ENCODE data around the gene SLC35G6.
"Not testable (repeated sequence)": the region's sequence is repeated elsewhere in the genome, so short reads cannot be mapped to it uniquely, and the experiment has no call there.

Gene SLC35G6

DNA sequence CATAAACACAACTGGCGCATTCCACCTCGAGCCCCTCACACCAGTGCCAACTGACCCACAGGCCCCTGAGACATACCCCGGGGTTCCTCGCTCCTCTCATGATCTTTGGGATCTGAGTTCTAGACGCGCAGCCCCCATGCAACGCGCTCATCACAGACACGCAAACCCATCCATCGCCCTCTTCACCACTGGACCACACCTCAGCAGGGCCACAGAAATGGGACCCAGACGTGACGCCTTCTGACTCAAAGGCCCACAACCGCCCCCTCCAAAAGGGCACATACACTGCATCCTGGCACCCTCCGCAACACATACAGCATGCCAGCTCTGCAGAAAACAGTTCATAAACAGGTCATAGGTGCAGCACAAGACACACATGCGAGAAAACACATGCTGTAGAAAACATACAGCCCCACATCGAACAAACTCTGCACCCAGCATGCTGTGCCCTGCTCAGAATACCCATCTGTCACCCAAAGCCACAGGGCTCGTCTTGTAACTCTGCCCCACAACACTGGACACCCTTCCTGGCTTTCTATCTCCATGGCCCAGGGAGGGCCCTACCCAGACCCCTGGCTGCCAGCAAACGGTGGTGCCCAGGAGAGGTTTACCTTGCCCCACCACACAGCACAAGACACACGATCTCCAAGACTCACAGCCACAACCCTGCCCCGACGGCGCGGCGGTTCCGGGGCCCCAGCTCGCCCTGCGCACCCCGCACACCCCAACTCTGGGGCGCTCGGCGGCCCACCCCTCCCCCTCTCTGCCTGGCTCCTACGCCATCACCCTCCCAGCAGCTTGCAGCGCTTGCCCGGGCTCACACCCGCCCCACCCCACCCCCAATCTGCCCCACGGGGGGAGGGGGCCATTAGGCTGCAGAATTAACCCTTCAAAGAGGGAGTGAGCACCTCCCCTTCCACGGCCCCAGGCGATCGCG, 2.7 kb upstream of the SLC35G6 start:
- peak in 1 of 2 donors; percentile 34 for DNase-seq (ENCODE audit: low read depth in 2 of 2)

- DNase-seq (ENCODE audit: low read depth in 2 of 2), result peak in 1 of 2 donors; percentile 32
These were observed 1.8 kb upstream of the SLC35G6 start, which contains the start of gene ZBTB4 for GRCh38 chr17:7479213-7480088. ZBTB4 (minus strand) TSS chr17:7479631; CDS start chr17:7466801, 12,830 bp downstream.

DNA sequence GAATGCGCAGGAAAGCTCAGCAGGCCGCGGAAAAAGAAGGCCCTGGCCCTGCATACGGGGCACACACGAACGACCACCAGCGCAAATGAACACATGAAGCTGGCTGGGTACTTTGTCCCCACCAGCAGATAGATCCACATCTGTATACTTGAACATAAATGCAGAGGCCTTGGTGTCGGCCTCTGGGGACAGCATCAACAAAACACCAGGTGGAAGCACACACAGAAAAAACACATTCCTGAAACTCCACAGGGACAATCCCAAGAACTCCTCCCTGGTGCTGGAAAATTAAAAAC, 1.2 kb upstream of the SLC35G6 start:
- DNase-seq (ENCODE audit: low read depth in 2 of 2), result no peak

DNA sequence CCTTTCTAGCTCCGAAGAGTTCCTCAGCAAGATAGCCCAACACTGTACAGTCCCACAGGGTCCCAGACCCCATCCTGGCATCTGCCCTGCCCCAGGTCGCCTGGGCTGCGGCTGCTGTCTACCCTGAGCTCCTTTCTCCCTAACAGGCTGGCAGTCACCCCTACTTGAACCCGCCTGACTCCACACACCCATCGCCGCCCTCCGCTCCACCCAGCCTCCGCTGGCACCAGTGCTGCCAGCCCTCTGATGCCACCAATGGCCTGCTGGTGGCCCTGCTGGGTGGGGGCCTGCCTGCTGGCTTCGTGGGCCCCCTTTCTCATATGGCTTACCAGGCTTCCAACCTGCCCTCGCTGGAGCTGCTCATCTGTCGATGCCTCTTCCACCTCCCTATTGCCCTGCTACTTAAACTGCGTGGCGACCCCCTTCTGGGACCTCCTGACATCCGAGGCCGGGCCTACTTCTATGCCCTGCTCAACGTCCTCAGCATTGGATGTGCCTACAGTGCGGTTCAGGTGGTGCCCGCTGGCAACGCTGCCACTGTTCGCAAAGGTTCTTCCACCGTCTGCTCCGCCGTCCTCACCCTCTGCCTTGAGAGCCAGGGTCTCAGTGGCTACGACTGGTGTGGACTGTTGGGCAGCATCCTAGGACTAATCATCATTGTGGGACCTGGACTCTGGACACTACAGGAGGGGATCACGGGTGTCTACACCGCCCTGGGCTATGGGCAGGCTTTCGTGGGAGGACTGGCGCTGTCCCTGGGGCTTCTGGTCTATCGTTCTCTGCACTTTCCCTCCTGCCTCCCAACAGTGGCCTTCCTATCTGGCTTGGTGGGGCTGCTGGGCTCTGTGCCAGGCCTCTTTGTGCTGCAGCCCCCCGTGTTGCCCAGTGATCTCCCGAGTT, 846 bp downstream of the SLC35G6 start:
- DNase-seq (ENCODE audit: low read depth in 2 of 2), result not testable (repeated sequence)

- not testable (repeated sequence) for DNase-seq (ENCODE audit: low read depth in 2 of 2)
These were observed 1.5 kb downstream of the SLC35G6 start for GRCh38 chr17:7482742-7483088.

DNA sequence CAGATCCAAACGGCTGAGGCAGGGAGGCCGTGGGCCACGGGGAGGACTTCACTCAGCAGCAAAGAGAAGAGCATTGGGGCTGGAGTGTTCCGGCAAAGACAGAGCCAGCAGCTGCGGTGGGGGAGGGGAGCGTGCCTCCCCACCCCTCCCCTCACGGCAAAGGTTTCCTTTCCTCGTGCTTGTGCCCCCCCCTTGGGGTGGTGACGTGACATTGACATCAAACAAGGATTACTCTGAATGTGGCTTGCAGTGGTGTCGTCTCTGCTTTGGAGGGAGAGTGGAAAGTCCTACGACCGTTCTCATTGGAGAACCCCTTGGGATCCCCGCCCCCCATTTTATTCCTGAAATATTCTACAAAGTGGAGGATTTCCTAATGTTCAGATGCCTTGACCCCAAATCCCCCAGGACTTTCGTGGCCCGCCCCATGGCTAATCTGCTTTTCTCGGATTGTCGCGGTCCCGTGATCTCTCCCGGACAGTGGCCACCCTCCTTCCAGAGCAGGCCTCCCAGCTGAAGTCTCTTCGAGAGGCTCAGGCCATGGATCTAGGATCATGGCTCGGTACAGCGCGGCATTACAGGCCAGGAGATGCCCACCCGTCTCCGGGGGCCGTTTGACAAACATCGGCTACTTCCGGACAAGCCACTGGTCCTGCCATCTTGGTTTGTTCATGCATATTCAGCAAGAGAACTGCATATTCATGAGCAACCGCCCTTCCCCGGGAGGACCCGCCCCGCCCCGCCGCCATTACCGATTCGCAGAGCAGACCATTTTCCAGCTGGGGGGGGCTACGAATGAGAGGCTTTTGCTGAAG, 2.2 kb downstream of the SLC35G6 start:
- DNase-seq (ENCODE audit: low read depth in 2 of 2), result peak; percentile 89 to 90

DNA sequence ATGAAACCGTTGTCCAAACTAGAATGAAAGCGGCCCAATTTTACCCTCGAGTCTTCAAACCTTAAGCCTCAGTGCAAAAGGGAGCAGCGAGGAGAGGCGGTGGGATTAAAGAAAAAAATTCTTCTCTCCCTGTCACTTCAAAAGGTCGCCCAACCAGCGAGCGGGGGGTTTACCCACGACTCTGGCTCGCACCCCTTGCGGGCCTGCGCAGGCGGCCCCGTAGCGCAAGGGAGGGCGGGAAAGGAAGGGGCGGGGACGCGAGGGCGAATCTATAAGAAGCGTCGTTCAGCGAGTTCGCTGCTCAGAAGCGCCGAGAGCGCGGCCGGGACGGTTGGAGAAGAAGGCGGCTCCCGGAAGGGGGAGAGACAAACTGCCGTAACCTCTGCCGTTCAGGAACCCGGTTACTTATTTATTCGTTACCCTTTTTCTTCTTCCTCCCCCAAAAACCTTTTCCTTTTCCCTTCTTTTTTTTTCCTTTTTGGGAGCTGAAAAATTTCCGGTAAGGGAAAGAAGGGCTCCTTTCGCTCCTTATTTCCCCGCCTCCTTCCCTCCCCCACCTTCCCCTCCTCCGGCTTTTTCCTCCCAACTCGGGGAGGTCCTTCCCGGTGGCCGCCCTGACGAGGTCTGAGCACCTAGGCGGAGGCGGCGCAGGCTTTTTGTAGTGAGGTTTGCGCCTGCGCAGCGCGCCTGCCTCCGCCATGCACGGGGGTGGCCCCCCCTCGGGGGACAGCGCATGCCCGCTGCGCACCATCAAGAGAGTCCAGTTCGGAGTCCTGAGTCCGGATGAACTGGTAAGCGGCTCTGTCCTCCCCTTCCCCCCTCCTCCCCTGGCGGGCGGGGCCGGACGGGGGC, 3.0 kb downstream of the SLC35G6 start, which contains the start of gene POLR2A:
Gene POLR2A (plus strand): TSS at position 300 of the 852 bp plus-strand sequence.
- DNase-seq (ENCODE audit: low read depth in 2 of 2), result peak; percentile 94 to 95

DNA sequence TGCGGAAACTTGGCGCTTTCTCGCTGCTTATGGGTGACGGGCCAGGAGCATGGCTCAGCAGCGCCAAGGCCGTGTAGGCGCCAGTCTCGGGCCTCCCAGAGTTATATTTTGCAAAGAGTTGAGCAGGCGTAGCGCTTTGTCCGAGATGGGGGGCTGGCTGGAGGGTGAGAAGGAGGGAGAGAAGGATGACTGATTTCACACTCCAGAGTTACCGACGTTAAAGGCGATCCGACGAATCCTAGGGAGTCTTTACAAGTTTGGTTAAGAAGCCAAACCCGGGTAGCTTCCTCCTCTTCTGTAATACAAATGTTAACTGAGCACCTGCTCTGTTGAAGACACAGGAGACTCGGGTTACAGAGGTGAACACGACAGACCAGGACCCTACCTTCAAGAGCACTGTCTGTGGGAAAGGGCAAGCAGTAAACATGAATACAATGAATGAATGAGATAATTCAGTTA, 3.7 kb downstream of the SLC35G6 start:
- DNase-seq (ENCODE audit: low read depth in 2 of 2), result no peak

DNA sequence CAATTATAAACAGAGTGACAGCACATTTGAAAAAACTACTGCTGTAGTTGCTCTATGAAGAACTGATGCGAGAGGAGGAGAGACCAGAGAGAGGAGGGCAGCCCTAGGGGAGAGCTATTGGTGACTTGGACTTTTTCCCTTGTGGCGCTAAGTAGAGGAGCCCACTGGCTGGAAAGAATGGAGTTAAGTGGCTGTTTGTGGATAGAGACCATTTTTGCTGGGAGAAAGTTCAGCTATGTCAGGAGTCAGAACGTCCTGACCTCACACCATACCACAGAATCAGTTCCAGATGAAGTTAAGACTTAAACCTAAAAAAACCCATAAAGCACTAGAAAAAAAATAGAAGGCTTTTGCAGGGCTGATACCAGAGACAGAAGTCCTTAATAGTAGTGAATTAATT, 4.9 kb downstream of the SLC35G6 start:
- DNase-seq (ENCODE audit: low read depth in 2 of 2), result no peak

GRCh38 chr17:7490144-7490543, 8.9 kb downstream of the SLC35G6 start:
- DNase-seq (ENCODE audit: low read depth in 2 of 2), result no peak

- DNase-seq (ENCODE audit: low read depth in 2 of 2), result no peak
These were observed 10.3 kb downstream of the SLC35G6 start for GRCh38 chr17:7491583-7491982.

DNA sequence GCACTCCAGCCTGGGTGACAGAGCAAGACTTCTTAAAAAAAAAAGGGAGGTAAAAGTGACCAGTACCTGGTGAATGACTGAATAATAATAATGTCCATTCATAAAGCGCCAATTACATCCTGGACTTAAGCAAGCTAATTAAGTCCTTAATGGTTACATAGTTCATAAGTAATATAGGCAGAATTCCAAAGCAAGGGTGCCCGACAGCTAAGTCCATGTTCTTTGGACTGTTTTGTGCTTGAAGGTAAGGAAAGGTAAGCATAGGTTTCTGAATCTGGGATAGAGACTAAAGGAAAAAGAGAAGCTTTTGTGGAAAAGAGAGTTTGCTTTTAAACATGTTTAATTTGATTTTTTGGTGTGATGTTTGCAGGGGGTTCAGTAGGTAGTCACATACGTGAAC, 12.7 kb downstream of the SLC35G6 start:
- DNase-seq (ENCODE audit: low read depth in 2 of 2), result no peak

DNA sequence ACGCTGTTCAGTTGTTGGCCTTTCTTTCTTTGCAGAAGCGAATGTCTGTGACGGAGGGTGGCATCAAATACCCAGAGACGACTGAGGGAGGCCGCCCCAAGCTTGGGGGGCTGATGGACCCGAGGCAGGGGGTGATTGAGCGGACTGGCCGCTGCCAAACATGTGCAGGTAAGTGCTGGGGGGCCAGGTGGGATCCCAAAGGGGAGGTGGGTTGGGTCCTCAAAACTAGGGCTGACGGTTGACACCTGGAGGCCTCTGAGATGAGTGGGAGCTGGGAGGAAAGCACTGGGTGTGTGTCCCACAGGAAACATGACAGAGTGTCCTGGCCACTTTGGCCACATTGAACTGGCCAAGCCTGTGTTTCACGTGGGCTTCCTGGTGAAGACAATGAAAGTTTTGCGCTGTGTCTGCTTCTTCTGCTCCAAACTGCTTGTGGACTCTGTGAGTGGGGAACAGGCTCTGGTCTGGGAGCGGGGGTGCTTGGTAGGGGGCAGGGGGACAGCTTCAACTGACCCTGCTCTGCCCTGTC, 14.7 kb downstream of the SLC35G6 start:
- no peak for DNase-seq (ENCODE audit: low read depth in 2 of 2)

DNA sequence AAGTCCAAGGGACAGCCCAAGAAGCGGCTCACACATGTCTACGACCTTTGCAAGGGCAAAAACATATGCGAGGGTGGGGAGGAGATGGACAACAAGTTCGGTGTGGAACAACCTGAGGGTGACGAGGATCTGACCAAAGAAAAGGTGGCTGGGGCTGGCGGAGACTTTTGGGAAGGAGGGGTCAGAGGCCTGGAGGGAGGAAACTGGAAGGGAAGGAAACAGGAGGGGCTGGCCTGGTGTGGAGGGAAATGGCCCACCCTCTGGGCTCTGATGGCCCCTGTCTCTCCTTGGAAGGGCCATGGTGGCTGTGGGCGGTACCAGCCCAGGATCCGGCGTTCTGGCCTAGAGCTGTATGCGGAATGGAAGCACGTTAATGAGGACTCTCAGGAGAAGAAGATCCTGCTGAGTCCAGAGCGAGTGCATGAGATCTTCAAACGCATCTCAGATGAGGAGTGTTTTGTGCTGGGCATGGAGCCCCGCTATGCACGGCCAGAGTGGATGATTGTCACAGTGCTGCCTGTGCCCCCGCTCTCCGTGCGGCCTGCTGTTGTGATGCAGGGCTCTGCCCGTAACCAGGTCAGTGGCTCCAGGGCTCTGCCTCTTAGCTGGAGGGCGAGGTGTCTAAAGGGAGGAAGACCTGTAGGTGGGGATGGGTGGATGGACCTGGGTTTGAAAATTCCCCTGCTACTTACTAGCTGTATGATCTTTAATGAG, 15.4 kb downstream of the SLC35G6 start:
- no peak for DNase-seq (ENCODE audit: low read depth in 2 of 2)

DNA sequence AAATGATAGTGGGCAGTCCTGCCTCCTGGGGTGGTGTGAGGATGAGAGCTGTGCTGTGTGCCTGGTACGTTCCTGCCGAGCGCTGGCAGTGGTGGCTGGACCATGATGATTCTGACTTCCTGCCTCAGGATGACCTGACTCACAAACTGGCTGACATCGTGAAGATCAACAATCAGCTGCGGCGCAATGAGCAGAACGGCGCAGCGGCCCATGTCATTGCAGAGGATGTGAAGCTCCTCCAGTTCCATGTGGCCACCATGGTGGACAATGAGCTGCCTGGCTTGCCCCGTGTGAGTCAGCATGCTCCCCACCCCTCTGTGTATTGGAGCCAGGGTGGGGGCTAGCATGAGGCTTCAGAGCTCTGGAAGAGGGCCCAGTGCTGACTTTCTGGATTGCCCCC, 16.0 kb downstream of the SLC35G6 start:
- no peak for DNase-seq (ENCODE audit: low read depth in 2 of 2)

DNA sequence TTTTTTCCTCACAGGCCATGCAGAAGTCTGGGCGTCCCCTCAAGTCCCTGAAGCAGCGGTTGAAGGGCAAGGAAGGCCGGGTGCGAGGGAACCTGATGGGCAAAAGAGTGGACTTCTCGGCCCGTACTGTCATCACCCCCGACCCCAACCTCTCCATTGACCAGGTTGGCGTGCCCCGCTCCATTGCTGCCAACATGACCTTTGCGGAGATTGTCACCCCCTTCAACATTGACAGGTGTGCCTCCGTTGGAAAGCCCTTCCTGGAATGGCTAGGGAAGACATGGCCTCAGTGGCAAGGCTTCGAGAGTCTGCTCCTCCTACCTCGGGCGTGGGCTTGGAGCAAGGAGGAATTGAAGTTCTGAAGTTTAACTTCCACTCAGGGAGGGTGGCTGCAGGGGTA, 16.4 kb downstream of the SLC35G6 start:
- no peak for DNase-seq (ENCODE audit: low read depth in 2 of 2)

DNA sequence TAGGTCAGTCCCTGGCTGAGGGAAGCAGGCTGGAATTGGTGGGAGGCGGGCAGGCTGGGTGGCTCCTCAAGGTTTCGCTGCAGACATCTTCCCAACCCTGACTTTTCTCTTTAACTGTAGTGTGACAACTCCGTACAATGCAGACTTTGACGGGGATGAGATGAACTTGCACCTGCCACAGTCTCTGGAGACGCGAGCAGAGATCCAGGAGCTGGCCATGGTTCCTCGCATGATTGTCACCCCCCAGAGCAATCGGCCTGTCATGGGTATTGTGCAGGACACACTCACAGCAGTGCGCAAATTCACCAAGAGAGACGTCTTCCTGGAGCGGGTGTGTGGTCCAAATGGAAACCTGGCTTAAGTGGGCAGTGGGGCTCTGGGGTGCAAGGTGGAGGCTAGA, 17.9 kb downstream of the SLC35G6 start:
- no peak for DNase-seq (ENCODE audit: low read depth in 2 of 2)

DNA sequence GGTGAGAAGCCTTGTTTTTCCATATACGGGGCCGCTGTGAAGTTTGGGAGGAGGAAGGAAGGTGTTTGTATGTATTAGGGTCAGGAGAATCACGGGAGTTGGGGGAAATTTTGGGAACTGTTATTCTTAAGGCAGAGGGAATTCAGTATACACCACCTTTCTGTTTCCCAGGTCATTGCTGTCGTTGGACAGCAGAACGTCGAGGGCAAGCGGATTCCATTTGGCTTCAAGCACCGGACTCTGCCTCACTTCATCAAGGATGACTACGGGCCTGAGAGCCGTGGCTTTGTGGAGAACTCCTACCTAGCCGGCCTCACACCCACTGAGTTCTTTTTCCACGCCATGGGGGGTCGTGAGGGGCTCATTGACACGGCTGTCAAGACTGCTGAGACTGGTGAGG, 20.5 kb downstream of the SLC35G6 start:
- no peak for DNase-seq (ENCODE audit: low read depth in 2 of 2)

Data from stimulated activated CD4-positive, alpha-beta T cell treated with anti-CD3 and anti-CD28 coated beads, Interleukin-15, amount 100 ng/mL, for 48 hours (primary cell).